Hippocampal formation (tissue), 2 donors: Measurements from ENCODE around the gene SMIM32.

Experiments used
- DNase-seq, 2 donors: peaks; one replicate each; lab custom pipeline; 2025; lab: John Stamatoyannopoulos, UW

SMIM32 gene

DNA sequence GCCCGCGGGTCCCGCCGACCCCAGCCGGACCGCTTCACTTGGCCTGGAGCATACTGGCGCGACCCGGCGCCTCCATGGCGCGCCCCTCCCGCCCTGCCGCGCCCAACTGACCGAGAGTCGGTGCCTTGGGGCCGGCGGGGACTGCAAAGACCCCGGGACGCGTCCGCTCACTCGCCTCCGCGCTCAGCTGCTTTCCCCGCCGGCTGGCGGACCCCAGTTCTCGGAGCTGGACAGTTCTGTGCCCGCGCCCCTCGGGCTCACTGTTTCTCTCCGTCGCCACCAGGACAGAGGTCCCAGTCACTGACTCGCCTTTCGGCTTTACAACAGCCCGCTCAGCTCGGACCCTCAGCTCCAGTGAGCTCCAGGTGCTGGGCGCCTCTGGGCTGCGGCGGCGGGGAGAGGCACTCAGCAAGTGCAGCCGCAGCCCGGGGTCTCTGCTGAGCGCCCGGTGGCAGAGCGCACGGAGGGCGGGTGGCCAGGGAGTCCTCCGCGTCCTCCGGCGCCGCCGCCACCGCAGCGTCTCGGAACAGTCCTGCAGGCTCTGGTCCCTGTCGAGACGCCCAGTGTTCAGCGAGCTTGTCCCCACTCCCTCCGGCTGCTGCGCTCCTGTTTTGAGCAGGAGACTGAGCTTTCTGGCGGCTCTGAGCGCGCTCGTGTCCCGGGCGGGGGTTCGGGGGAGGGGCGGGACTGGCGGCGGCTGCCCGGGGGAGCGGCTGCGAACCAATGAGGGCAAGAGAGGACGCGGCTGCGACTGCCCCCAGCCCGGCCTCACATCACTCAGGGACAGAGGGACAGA is at the start of gene SMIM32:
SMIM32 (minus strand) TSS at position 637 of the 796 bp plus-strand sequence. CDS start 638 bp downstream, outside the sequence.
- DNase-seq, result no peak

DNA sequence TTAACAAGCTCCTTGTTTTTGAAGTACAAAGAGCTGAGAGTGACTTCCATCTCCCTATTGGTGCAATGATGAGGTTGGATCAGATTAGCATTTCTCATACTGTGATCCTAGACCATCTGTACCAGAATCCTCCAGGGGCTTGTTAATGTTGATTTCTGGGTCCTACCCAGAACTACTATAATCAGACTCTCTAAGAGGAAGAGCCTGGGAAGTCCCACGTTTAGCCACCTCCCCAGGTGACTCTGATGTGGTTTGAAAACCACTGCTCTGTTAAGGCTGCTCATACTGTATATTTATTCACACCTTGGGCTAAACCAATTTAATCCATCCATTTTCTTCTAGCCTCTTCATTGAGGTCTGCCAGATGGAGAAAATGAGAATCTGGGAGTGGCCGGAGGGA is 49.6 kb upstream of the SMIM32 start:
- no peak for DNase-seq

DNA sequence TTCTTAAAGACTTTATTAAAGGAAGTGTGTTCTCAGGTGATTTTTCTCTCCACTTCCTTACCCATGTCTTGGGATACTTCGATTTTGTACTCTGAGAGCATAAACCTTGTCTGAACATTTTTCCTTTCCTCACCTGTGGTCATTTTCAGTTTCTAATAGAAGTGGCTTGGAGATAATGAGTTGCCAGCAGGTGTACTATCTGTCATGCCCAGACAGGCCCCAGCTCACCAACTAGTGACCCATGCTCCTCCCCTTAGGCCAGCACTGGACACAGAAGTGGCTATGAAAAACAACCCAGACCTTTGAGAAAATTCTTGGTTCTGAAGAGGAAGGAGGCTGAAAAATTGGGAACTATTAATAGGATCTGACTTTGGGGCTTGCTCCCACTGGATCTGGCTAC is 49.2 kb upstream of the SMIM32 start:
- DNase-seq, result no peak

DNA sequence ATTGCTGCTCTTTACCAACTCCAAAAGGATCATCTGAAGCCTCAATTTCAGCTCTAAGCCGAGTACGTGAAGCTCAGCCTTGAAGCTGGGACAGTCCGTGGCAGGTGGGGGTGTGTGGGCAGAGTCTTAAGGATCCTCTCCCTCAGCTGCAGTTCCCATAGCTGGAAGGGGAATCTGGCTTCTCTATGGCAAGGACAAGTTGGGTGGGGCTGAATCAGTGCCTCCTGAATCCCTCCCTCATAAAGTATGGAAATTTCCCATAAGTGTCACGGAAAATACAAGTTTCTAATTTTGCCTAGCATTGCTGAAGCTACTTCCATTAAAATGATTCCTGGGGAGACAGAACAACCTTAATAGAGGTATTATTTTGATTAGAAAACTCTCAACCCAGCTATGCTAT is 47.9 kb upstream of the SMIM32 start:
- no peak for DNase-seq

DNA sequence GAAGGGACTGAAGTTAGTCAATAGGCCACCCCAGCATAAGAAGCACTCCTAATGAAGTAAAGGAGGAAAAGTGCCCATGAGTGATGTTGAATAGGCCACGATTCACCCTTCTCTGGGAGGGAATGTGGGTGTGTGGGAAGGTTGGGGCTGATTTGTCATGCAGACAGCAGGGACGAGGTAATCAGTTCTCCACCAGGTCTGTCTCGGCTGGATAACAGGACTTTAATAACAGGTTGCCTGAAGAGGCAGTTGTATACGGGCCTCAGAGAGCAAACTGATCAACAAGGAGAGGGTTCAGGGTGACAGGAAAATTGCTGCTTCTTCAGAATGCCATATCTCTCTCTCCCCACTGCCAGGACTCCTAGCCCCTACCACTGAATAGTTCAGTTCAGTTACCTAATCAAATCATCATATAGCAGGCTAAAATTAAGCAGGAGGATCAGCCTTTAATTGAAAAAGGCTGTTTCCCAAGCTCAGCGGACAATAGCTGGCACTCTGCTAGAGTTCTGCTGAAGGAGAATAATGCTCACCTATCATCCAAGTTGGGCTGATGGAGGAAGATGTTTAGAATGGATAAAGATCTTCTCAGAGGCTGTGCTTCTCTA is 43.6 kb upstream of the SMIM32 start:
- no peak for DNase-seq

DNA sequence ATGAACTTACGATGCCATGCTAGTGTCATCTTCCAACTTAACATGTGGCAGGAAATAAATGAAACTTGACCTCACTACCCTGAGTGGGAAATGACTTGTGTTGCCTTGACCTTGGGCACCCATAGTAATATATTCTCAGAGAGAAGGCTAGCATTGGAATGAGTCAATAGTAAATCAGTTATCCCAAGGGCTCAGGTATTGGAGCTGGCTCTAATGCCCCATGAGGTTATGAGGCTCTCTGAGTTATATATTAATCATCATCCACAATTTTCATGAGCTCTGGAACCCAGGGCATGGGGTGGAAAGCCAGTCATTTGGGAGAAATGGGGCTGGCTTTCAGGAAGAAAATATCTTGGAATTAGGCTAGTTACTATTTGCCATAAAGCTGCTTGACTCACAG is 42.4 kb upstream of the SMIM32 start:
- no peak for DNase-seq

DNA sequence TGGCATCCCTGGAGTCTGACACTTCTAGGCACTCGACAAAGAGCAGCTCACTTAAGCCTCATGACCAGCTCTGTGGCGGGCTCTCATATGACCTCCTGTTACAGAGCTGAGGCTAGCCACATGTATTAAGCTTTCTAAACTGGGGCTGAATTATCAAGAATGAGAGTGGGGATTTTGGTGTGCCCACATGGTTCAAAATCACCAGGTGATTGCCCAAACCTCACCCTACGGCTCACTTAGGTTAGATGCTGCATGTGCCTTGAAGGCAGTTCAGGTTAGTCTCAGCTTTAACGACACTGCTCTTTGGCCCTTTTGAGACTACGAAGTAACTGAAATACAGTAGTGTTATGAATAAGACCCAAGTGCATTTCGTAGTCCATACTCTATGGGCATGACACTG is 39.4 kb upstream of the SMIM32 start:
- no peak for DNase-seq

DNA sequence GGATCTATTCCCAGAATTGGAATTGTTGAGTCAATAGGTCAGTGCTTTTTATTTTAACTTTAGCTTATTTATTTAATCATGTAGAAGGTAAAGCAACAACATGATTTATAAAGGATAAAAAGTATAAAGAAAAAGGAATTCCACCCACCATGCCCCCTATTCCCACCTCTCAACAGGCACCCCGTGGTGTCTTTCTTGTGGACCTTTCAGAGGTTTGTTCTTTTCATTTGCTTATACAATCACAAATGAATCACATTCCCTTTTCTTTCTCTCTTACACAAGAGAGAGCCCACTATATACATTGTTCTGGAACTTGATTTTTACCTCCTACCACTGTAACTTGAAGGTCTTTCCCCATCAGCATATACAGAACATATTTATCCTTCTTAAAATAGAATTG is 37.2 kb upstream of the SMIM32 start:
- no peak for DNase-seq

DNA sequence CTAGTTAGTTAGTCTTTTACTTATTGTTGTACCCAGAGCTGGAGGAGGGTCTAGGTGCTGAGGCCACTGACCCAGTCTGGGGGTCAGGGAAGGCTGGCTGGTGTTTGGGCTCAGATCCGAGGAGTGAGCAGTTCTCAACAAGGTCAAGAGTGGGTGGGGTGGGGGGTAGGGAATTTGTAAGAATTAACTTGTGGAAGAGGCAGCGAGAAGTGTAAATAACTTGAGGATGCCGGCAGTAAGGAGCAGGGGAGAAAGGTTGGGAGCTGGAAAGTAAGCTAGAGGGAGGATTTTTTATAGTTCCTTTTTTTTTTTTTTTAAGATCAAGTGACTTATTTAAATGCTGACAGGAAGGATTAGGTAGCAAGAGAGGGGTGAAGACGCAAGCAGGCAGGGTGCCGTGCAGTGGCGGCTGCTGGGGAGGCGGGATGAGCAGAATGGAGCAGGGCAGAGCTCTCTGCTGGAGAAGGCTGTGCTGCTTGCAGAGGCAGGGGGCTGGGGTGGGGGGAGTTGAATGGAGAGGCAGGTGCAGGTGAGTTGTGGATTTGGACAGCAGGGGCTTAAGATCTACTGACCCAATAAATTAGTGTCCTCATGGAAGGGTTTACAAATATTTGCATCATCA is 35.3 kb upstream of the SMIM32 start:
- no peak for DNase-seq

DNA sequence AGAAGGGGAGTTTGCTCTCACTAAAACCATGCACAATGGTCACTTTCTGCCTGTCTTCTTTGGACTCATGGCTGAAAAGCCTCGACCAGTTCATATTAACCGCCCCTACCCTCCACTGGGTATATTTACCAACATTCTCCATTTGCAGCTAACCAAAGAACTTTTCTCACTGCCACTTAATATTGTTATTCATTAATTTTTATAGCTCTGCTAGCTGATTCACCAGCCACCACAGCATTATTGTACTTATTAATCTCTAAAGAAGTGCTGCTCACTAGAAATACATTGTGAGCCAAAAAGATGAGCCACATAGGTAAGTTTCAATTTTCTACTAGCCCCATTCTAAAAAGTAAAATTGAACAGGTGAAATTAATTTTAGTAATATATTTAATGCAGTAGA is 33.4 kb upstream of the SMIM32 start:
- no peak for DNase-seq

DNA sequence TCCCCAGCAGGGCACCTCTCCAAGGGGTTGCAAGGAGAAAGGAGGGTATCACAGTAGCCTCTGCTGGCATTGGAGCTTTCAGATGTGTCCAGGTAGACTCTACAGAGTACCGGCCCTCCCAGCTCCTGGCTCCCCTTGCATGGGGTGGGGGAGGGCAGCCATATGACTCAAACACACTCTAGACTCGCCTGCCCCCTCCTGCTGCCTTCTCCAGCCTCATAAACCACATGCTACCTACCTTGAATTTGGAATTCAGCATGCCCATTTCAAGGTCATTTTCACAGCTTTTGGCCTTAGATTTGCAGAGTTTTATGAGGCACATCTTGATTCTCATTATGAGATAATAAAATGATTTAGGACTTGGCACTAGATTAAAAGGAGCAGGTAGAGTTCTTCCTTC is 32.8 kb upstream of the SMIM32 start:
- no peak for DNase-seq

DNA sequence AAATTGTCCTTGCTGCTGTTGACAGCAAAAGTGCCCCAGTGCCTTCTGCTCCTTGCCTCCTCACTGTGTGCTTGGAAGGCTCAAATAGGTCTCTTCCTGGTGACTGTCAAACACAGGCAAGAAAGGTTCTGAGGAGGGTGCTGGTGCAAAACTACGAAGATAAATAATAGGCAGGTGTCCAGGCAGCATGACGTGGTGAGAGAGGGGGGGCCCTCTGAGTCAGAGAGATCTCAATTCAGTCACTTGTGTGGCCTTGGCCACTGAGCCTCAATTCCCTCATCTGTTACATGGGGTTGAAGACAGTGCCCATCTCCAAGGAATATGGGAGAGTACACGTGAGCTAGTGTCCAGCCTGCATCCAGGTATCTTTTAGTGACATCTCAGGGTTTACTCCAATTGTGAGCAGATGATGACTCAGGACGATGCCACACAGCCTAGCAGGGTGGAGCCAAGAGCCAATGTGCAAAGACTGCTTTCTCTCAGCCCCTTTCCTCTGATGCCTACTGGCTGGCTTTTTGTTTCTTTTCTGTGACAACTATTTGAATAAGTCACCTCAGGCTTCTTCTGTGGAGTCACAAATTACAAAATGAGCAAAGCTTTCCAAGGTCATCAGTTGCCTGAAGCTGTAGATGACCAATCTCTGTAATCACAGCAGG is 29.7 kb upstream of the SMIM32 start:
- DNase-seq, result no peak

DNA sequence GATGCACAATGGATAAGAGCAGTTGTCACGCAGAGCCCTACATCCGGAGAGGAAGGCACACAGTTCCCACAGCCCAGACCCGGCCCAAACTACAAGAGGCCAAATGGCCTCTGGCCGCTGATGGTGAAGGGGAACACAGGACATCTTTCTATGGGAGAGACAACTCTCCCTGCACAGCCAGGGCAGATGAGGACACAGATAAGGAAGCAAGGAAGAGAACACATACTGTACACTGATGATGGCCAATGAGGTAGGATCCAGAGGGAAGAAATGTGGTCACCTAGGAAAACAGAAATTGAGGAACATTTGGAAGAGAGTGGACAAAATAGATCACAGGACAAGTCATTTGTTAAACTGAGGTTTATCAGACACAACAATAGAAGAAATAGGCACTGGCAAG is 28.4 kb upstream of the SMIM32 start:
- DNase-seq, result no peak

DNA sequence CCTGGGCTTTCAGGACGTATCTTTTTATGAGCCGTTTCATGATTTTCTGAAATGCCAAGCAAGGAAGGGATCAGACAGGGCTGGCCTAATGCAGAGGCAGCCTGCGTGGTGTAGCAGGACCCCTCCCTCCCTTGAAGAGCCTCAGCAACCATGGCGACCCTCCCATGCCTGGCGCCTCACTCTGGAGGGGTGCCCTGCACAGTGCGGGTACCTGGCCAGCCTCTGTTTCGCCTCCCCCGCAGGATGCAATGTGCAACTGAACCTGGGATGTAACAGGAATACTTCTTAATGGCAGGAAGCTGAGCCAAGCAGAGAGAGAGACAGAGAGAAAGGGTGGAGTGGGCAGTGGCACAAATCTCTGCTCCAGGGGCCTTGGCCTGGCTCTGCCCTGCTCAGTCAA is 23.3 kb upstream of the SMIM32 start:
- DNase-seq, result no peak

DNA sequence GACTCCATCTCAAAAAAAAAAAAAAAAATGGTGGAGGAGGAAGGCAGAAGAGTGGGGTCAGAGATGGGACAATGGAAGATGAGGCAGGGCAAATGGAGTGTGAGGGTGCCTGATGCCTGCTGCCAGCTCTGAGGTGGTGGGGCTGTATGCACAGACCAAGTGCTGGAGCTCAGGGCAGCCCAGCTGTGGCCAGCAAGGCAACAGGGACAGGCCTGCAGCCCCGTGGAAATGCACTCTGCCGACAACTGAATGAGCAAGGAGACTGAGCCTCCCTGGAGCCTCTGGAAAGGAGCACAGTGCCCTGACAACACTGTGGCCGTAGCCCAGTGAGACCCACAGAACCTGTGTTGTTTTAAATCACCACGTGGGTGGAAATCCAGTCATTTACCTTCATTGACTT is 22.9 kb upstream of the SMIM32 start:
- no peak for DNase-seq

DNA sequence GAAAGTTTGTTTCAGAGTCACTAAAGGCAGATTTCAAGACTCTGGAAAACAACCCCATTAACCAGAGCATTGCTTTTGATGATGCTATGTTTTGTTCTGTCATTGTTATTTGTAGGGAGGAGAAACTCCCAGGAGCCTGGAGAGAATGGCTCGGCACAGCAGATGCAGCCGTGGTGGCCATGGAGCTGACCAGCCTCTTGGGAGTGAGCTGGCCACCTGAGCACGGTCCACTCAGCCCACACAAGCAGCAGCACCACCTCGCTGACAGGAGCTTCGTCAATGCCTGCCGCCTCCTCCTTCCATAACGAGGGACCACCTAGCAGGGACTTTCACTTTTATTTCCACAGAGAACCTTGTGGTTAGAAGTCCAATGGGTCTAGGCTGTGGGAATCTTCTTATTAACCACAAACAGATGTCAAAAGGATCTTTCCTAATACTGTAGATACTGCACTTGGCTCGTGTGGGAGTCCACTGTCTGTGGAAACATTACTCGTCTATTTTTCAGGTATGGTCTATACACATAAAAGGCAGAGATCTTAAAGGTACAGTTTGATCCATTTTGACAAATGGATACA is 21.0 kb upstream of the SMIM32 start:
- no peak for DNase-seq

DNA sequence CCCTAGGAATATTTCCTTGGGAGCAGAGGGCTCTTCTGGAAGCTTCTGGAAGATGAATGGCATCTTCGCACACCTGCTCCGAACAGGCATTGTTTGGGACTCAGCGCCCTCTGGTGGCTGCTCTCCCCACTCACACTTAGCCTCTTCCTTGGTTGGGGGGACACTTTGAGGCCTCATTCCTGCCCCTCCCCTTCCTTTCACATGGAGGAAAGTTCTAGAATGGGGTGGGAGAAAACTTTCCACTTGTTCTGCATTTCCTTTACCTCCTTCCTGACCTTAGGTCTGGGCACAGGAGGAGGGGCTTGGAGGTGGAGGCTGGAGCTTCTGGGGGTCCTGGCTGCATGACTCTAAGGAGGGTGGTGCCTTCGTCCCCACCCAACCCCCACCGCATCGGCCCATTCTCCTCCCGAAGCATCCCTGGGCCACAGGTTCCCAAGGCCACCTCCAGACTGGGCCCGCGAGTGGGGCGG is 19.3 kb upstream of the SMIM32 start:
- peak; percentile 1 to 13 for DNase-seq

DNA sequence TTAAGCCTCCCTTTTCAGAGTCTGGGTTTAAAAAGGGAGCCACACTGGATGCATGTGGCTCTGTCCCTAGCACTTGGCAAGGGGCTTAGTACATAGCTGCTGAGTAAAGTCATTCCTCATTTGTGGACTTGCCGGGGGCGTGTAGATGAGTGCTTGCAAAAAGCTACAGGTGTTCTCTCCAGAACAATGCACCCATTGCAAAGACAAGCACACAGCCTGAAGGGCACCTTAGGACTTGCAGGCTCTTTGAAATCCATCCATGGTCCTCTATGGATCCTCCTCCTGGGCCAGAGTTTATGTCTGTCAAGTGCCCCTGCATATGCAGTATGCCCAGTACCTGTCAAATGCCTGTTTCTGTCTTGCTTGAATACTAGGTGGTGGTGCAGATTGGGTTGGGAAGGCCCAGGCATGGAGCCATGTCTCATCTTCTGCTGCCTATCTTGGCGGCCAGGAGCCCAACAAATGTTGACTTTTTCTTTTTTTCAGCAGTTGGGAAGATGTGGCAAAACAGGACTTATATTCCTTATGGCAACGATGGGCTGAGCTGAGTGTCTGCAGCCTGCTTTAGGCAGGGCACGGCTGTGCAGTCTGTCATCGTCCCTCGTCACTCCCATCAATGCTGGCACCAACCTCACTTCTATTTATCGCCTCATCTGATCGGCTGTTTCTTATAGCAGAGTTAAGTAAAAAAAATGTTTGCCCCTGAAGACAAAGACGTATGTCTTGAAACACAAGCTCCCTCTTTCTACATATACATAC is 18.5 kb upstream of the SMIM32 start:
- DNase-seq, result no peak

DNA sequence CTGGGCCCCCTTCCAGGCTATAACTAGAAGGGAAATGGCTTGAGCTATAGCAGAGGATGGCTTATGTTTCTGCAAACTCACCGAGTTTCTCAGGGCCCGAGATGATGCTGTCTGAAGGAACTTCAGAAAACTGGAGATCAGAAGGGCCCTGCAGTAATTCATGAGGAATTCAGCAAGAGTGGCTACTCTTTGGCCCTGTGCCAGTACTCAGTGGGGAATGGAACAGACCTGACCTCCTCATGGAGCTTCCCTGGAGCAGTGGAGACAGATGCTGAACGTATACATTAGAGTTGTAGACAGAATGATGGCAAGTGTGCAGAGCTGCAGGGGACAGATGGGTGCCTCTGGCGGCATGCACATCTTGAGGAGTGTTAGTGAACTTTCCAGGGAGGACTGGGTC is 17.3 kb upstream of the SMIM32 start:
- DNase-seq, result no peak

DNA sequence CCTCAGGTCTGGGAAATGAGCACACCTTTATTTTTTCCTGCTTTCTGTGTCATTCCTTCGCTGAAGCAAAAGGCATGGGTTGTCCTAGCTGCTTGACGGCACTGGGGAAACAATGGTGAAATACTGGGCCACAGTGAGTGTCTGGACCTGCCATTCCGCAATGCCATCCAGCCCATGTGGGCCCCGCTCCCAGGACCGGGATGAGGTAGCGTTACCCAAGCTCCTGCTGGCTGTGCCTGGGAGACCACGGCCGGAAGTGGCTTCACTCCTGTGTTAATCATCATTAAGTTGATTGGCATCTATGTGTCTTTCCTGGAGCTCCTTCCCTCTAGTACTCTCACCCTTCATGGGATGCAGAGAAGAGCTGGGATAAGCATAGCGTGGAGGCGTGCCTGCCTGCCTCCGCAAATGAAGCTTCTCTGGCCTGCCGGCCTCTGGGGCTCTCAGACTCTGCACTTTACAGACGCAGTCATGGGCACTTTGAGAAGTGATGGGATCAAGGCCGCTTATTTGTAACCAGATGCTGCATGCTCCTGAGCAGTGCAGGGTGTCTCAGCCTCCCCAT is 16.5 kb upstream of the SMIM32 start:
- no peak for DNase-seq

DNA sequence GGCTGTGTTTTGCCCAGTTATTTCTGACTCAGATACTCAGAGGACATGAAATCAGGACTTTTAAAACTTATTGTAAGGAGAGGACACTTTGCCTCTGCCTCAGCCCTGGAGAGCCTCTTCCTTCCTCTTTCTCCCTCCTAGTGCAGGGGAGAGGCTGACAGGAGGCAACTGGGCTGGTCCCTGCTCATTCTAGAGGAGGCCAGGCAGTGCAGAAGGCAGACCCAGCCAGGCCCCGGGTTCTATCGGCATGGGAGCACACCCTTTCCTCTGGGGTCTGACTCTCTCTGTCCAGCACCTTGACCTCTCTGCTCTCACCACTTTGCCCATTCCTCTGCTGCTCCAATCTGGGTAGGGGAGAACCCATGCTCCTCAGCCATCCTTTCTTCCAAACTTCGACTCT is 16.0 kb upstream of the SMIM32 start:
- DNase-seq, result no peak
